ENCODE measurements around the gene EDA.

DNA sequence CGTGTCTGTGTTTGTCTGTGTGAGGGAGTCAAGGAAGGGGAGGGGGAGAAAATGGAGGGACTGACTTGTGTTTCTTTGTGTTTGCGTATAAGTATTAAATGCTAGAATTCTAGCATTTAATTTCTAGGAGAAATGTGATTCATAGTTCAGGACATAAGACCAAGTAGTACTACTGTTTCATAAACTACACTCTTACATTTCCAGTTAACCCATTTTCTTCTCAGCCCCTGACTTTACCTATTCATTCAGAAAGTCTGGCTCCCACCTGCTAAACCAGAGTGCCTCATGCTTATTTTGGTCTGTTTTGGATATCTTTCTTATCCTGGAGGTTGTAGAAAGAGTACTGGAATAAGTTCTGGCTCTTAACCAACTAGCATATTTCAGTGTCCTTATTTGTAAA, 14.2 kb downstream of the EDA start:
- TF ChIP-seq, protein P1, sequence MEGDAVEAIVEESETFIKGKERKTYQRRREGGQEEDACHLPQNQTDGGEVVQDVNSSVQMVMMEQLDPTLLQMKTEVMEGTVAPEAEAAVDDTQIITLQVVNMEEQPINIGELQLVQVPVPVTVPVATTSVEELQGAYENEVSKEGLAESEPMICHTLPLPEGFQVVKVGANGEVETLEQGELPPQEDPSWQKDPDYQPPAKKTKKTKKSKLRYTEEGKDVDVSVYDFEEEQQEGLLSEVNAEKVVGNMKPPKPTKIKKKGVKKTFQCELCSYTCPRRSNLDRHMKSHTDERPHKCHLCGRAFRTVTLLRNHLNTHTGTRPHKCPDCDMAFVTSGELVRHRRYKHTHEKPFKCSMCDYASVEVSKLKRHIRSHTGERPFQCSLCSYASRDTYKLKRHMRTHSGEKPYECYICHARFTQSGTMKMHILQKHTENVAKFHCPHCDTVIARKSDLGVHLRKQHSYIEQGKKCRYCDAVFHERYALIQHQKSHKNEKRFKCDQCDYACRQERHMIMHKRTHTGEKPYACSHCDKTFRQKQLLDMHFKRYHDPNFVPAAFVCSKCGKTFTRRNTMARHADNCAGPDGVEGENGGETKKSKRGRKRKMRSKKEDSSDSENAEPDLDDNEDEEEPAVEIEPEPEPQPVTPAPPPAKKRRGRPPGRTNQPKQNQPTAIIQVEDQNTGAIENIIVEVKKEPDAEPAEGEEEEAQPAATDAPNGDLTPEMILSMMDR (IDR thresholded peaks at IDR 0.05) = no peak
- no peak for TF ChIP-seq POLR2AphosphoS5 (IDR thresholded peaks at IDR 0.05; ENCODE audit: insufficient read depth in 1 of 2, low read depth in 1 of 2)

All from vagina (tissue), 2 donors.